GM18873 (cell line): Measurements from ENCODE around the gene ERICH3.
"Not testable (repeated sequence)": the region's sequence is repeated elsewhere in the genome, so short reads cannot be mapped to it uniquely, and the experiment has no call there.

ENCODE experiments used
- ATAC-seq: cut with Tn5 transposase; IDR thresholded peaks from one replicate; pipeline ENCODE4 v1.9.1; 2021; ENCODE audit warnings: mild to moderate bottlenecking, moderate library complexity, moderate number of reproducible peaks; ENCODE audit not compliant: unreplicated experiment, low FRiP score

ERICH3 gene

DNA sequence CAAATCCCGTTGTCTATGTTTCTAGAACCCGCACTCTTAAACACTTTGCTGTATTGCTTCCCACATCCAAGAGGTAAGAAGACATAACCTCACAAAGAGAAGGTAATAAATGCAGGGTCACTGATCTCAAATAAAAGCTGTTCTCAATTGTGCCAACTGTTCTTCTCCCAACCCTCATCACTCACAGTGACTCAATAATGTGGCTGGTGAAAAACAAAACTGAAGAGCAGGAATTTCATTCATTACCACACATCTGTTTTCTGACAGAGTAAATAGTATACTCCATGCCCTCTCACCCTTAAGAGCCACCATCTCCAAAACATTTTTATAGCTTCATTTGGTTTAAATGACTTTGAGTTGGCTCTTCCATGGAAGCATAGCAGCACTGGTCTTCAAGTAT is 6.2 kb upstream of the ERICH3 start:
- no peak for ATAC-seq

DNA sequence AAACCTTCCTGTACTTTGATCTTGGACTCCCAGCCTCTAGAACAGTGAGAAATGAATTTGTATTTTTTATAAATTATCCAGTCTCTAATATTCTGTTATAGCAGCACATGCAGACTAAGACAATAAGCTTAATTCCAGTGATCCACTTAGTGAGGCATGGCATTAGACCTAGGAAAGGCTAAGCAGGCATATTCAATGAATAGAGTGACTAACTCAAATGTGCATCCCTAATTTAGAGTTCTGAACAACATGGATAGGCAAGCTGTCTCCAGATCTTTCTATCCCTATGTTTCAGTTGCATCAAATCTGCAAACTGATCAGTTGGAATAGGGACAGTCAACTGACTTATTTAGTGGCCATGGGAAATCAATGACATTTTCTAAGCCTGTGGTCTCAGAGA is 4.3 kb upstream of the ERICH3 start:
- no peak for ATAC-seq

GRCh38 chr1:74674278-74675048 is 871 bp upstream of the ERICH3 start:
- no peak for ATAC-seq

DNA sequence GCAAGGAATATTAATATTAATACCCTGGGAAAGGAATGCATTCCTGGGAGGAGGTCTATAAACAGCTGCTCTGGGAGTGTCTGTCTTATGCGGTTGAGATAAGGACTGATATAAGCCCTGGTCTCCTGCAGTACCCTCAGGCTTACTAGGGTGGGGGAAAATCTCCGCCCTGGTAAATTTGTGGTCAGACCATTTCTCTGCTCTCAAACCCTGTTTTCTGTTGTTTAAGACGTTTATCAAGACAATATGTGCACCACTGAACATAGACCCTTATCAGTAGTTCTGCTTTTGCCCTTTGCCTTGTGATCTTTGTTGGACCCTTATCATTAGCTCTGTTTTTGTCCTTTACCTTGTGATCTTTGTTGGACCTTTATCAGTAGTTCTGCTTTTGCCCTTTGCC is 2.7 kb downstream of the ERICH3 start:
- ATAC-seq = not testable (repeated sequence)

DNA sequence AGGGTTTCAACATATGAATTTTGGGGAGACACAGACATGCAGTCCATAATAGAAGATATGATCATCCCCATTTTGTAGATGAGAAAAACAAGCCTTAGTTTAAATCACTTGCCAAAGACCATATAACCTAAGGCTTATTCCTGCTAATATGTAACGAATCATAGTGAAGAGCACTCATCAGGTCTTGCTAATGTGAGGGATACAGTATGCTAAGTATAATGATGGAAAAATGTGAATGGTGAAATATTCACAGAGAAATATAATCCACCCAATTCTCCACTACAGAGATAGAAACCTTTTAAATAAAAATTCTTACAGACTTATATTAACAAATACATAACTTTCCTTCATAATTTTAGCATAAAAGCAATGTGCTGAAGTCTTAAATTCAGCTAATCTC is 18.9 kb downstream of the ERICH3 start:
- no peak for ATAC-seq

DNA sequence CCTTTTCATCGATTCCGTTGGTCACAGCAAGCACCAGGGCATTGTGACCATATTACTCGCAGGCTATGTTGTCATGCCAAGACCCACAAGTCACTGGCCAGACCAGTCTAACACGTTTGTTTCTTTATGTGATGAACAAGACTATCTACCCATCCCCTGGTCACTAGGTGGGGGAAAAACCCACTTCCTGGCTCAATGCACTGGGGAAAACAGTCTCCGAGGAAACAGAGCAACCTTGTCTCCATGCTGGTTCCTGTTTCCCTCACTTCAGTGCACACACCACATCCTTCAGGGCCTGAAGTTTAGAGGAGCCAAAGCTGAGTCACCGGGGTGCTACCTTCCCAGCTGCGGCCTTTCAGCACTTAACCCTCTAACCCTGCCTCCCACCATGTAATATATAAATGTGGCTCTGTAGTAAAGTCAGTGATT is 20.9 kb downstream of the ERICH3 start:
- peak; percentile 99 for ATAC-seq

DNA sequence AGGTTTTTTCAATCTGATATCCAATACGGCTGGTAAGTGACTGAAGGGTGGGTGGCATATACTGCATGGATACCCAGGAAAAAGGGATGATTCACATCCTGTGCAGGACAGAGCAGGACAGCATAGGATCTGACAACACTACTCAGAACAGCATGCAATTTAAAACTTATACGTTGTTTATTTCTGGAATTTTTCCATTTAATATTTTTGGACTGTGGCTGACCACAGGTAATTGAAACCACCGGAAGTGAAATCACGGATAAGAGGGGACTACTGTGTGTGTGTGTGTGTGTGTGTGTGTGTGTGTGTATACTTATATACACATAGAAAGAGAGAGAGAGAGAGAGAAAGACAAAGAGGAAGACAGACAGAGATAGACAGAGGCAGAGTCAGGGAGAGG is 23.0 kb downstream of the ERICH3 start:
- ATAC-seq = no peak

- no peak for ATAC-seq
Measured at GRCh38 chr1:74641876-74642275, 31.7 kb downstream of the ERICH3 start.

DNA sequence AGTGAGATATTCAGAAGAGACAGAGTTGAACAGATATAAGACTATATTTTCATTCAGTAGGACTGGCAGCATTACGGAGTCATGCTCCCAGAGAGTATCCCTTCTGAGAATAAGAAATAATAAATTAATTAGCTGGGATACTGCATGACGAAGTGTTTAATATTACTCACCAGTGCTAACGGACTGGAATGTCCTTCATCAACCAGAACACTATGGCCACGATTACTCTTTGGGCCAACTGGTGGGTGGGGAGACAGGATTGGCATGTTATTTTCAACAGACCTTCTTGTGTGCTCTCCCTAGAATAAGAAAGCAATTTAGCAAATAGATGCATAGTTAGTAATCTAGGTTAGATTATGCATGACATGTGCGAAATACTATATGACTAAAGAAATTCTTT is 32.4 kb downstream of the ERICH3 start:
- no peak for ATAC-seq

DNA sequence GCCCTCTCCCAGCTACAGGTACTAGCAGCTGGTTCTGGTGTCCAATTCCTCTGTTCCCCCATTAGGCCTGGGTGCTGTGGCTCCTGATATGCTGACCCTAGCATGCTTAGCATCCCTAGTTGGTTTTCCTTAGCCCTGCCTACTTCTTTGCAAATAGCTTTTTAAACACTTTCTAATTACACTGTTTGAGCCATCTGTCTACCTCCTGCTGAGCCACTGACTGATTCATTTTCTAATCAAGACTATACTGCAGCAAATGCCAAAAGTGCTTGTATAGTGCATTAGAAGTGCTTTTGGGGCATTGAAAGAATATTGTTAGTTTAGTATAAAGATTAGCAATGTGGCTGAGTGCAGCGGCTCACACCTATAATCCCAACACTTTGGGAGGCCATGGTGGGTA is 36.3 kb downstream of the ERICH3 start:
- ATAC-seq = no peak

- no peak for ATAC-seq
Measured at GRCh38 chr1:74629283-74629682, 44.3 kb downstream of the ERICH3 start.

DNA sequence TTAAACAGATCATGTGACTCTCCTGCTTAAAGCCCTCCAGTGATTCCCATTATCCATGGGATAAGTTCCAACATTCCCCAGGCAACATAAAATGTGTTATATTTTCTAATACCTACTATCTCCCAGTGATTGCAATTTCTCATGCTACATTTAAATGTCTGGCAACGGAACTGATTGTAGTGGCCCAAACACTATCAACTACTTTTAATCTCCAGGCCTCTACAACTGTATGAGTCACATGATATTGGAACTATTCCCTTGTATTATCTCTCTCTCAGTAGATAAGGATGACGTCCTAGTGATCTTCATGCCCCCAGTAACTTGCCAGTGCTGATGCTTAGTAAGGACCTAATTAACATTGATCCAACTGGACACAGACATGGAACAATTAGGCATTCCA is 49.9 kb downstream of the ERICH3 start:
- ATAC-seq = no peak

DNA sequence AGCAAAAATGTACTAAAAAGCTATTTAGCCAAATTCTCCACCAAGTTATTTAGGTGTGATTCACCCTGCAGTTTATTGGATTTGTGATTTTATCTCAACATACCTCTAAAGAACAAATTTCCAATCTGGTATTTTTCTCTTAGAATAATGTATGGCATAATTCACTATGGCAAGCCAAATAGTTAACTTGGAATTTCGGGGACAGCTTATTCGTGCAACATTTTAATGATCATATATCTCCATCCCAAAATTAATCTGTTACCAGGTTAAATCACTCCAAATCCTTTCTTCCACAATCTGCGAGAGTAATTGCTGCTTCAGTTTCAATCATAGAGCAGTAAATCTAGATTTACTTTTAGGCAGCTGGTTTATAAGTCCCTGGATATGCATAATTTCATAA is 53.4 kb downstream of the ERICH3 start:
- no peak for ATAC-seq

DNA sequence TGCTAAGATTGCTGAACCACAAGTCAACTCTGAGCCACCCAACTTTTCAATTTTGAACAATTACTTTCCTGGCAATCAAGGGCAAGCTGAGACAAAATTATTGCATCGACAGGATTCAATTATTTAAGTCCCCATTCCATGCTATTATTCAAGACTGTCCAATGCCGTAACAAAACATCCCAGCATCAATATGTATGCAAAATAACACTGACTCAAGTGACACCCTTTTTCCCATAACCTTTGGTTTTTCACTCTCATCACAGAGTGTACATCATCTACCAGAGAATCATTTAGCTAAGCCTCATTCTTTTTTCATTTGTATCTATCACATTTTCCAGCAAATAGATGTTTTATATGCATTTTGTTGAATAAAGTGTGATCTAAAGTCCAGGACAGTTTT is 54.6 kb downstream of the ERICH3 start:
- no peak for ATAC-seq

DNA sequence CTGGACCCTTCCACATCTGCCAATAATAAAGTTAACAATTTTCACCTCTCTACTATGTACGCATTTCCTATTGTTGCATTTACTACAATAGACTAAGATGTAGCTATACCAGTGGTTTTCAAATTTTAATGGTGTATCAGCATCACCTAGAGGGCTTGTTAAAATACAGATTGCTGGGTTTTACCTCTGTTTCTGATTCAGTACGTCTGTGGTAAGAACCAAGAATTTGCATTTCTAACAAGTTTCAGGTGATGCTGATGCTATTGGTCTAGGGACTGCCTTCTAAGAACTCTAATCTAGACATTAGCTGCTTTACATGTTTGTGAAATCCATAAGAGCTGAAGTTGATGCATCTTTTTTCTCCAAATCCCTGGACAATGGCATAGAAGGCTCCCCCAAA is 59.7 kb downstream of the ERICH3 start:
- no peak for ATAC-seq

DNA sequence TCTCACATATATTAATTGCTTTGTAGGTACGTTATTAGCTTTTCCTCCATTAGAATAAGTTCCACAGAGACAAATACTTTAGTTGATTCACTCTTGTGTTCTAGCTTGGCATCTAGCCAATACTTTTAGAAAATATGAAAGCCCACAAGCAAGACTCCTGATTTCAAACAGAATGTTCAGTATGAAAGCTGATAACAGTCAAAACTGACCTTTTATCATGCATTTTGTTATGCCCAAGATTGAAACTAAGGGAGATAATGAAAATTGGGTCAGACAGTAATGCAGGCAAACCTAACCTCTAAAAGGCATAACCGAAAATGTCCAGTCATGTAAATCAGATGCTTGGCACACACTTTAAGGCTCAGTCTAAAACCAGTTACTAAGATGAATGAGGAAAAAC is 61.7 kb downstream of the ERICH3 start:
- no peak for ATAC-seq

- ATAC-seq = no peak
Measured at GRCh38 chr1:74610961-74611360, 62.6 kb downstream of the ERICH3 start.

GRCh38 chr1:74609810-74610371 is 63.7 kb downstream of the ERICH3 start:
- no peak for ATAC-seq

DNA sequence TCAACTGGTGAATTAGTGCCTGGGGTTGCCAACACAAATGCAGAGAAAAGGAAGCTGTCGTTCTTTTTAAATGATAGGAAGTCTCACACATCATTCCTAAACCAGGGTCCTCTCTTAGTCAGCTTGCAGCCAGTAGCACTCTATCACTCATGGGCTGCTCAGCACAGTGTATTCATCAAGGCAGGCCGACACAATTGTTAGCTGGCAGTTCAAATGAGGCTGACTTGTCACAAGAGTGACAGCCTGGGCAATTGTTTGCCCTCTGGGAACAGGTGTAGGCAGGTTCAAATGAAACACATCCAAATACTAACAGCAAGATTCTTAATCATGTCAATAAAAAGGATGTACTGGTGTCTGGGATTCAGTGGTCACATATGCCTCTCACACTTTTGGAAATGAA is 76.9 kb downstream of the ERICH3 start:
- ATAC-seq = no peak

- no peak for ATAC-seq
Measured at GRCh38 chr1:74593887-74594866, 79.4 kb downstream of the ERICH3 start.
